Measurements from ENCODE around the gene RRAD.

DNA sequence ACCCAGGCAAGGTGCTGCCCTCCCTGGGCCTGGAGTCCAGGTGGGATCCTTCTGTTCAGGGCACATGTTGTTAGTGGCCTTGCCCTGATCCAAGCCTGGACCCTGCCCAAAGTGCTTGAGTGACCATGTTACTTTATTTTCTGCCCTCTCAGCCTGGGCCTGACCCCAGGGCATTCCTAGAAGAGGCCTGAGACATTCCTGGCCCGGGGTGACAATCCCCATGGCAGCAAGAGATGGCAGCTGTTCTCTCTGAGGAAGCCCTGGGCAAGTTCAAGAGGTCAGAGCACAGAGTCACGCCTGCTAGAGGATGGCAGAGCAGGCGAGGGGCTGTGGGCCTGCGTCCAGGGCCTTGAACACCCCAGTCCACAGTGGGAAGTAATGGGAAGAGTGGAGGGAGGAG lies 11.6 kb downstream of the RRAD start:
- TF ChIP-seq ZBTB33 (IDR thresholded peaks at IDR 0.05) (no peak), CTCF (IDR thresholded peaks at IDR 0.05; ENCODE audit: low read depth, low read length, missing input control) (no peak)

All from liver (tissue), 2 donors.